Thyroid gland (tissue), 4 donors: ENCODE results near the gene MT1F.

ENCODE experiments used
- CTCF ChIP-seq, 6 experiments: fragments of 200-600 bp in 3 of 6; fragments of 450-650 bp in 3 of 6; sonication (generic) in 3 of 6; IDR thresholded peaks; one replicate each; pipeline ENCODE4 v1.5.1; 2016 to 2019; ENCODE audit warnings: antibody characterized with exemption in 6 of 6, mild to moderate bottlenecking in 2 of 6, inconsistent platforms in 1 of 6, moderate library complexity in 1 of 6
- POLR2A ChIP-seq, 2 donors: fragments of 450-650 bp; IDR thresholded peaks; one replicate each; pipeline ENCODE4 v1.6.1; 2017; ENCODE audit warnings: antibody characterized with exemption in 2 of 2, mild to moderate bottlenecking in 2 of 2, moderate library complexity in 1 of 2

GRCh38 chr16:56664506-56664905, 6.7 kb downstream of the MT1F start:
- no peak for TF ChIP-seq CTCF (IDR thresholded peaks at IDR 0.05)
- TF ChIP-seq POLR2A (IDR thresholded peaks at IDR 0.05) = no peak
